Measurements from ENCODE around the gene ANKRD13B. TPM values are rescaled to one million over a fixed set of nuclear protein-coding genes. Genes with fewer than 3 reads are reported as not detected.
A peak's percentile ranks its signal among the peaks of the same experiment; 100 is the strongest.

The ANKRD13B gene
- total RNA-seq, 1 donor from 2014 or later: 27.8 TPM

DNA sequence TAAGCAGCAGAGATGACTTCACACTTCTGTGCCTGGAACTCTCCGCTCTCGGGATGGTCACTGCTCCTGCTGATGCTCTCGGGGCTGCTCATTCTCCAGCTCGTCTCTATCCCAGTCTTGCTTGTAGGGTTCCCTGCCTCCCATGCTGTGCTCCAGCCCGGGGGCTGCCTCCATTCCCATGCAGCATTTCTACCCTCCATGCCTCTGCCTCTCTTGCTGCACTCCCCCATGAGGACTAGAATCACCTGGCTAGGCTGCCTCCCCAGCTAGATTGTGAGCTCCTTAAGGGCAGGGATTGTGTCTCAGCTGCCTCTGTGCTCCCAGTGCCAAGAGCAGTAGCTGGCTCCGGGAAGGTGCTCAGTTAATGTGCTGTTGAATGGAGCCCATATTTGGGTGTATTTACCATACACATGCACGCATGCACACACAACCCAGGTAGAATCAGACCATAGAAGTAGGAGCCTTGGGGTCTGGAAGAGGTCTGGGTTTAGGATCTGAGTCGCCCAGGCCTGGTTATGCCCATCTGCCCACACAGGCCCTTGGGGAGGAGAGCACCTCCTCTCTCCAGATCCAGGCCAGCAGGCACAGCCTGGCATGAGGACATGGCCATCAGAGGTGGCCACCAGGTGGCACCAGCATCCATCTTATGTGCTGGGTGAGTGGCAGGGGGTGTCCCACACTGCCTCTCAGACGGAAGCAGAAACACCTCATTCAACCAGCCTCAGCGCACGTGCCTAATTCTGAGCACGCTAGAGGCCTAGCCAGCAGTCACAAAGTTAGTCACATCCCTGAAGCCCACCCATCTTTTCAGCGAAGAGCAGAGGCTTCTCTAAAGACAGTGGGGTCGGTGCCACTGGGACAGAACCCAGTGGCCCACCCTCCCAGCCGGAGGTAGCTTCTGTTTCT, 12.8 kb upstream of the ANKRD13B start:
- peak; percentile 45 for DNase-seq (ENCODE audit: extremely low read depth, low read depth, low spot score)

DNA sequence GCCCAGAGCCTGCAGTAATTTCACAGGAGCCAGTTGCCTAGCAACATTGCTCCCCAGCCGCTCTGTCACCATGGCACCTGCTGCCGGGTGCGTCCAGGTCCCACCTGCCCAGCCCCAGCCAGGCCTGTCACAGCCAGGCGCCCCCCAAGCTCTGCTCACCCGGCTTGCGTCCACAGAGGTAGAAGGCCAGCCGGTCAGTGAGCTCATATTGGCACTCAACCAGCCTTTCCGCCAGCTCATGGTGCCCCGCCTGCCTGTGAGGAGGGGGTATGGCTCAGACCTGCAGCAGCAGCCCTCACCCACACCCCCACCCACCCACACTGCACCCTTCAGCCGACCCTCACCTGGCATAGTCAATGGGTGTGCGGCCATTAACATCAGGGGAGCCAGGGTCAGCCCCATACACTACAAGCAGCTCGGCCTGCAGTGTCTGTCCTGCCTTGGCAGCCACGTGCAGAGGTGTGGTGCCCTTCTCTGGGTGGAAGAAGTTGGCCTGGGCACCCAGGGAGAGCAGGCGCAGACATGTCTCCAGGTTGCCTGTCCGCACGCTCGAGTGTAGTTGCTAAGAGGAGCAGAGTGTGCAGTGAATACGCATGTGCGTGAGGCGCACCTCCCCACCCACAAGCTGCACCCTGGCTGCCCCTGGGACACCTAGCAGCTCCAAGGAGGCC, 11.2 kb upstream of the ANKRD13B start:
- DNase-seq (ENCODE audit: extremely low read depth, low read depth, low spot score): no peak

GRCh38 chr17:29582254-29582765, 10.6 kb upstream of the ANKRD13B start:
- no peak for DNase-seq (ENCODE audit: extremely low read depth, low read depth, low spot score)

DNA sequence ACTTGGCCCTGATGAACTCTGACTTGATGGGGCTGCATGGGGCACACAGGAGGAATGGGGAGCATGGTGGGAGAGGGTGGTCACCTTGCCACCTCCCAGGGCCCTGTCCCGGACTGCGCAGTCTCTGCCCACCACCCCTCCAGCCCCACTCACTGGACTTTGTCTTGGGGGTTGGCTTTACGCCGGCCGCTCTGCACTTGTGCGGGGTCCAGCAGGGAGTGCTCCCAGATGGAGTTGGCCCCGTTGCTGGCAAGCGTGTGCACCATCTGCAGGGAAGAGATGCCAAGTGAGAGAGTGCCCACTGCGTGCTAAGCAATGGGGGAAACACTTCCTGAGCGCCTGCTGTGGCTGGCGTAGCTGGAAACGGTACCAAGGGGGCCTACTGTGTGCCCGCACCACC, 10.2 kb upstream of the ANKRD13B start:
- no peak for DNase-seq (ENCODE audit: extremely low read depth, low read depth, low spot score)

GRCh38 chr17:29583324-29584248, 9.3 kb upstream of the ANKRD13B start:
- no peak for DNase-seq (ENCODE audit: extremely low read depth, low read depth, low spot score)

- no peak for DNase-seq (ENCODE audit: extremely low read depth, low read depth, low spot score)
Observed at GRCh38 chr17:29584452-29585079, 8.4 kb upstream of the ANKRD13B start.

GRCh38 chr17:29585080-29585751, 7.7 kb upstream of the ANKRD13B start:
- no peak for DNase-seq (ENCODE audit: extremely low read depth, low read depth, low spot score)

DNA sequence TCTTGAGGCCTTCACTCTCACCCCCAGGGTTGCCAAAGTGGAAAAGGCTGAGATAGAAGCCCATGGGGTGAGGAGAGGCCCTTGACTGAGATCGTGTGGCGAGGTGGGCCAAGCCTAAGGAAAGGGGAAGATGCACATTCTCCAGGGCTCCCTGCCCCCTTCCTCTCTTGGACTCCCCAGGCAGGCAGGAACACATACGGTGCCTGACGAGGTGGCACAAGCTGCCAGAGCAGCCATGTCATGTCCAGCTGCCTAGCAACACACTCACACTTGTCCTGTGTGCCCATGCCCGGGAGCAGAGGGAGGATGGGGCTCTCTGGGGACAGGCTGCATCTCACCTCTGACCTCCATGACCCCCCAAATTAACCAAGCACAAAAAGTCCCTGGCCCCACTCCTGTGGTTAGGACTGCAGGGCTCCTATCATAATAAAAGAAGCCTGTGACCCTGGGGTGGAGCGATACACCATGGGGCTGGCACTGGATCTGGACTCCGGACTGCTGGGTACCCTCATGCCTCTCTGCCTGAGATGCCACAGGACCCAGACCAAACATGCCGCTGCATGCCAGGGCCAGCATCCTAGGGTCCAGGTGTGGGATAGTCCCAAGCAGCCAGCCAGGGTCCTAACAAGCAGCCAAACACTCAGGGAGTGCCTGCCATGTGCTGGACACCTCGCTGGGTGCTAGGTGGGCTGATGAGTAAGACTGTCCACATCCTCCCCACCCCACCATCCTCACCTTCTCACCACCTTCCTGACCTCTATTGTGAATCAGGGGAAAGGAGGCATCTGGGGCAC, 6.1 kb upstream of the ANKRD13B start:
- DNase-seq (ENCODE audit: extremely low read depth, low read depth, low spot score): no peak

DNA sequence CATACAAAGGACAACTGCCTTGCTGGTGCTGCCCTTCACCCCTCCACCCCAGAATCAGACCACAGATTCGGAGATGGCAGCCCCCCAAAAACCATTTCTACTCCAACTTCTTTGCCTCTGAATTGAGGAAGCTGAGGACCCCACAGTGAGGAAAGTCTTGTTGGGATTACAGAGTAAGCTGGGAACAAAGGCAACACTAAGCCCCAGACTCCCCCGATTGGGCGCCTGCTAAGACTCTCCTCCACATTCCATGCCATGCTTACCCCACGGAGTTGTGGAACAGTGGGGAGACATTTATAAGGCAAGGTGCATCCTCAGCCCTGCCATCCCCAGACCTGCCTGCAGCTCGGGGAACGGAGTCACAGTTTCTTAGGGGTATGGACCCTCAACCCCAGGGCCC, 5.3 kb upstream of the ANKRD13B start:
- no peak for DNase-seq (ENCODE audit: extremely low read depth, low read depth, low spot score)

GRCh38 chr17:29588017-29588561, 4.8 kb upstream of the ANKRD13B start:
- no peak for DNase-seq (ENCODE audit: extremely low read depth, low read depth, low spot score)

DNA sequence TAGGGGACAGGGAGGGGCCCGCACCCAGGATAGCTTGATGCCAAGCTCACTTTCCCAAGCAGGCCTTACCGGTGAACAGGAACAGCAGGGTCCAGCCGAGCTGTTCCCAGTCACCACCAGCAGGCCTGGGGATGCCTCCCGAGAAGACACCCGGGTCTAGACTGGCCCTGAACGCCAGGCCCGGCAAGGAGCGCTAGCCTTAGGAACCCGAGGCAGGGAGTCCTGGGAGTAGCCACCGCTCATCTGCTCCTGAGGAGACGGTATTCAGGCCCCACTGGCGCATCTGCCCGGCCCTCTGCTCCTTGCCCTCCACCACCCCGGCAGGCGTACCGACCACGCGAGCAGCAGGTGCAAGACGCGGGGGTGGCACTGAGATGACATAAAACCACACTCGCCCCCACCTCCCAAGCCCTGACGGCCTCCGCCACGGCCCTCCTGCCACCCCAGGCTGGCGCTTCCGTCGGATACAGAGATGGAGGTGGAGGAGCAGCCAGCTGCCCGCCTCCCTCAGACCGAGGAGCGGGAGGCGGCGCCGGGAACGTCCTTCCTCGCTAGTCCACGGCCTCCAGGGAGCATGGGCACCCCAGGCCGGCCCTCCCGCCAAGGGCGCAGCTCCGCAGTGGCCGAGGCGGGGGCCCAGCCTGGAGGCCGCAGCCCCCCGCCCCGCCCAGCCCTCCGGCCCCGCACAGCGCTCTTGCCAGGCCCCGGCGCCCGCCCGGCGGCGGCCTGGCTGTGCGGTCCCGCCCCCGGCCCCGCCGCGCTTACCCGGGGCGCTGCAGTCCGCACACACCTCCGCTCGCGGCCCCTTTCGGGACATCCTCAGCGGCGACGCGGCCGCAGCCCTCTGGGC, 4.1 kb upstream of the ANKRD13B start:
- no peak for DNase-seq (ENCODE audit: extremely low read depth, low read depth, low spot score)

GRCh38 chr17:29589524-29590410, 3.2 kb upstream of the ANKRD13B start, which contains the start of gene GIT1:
Gene GIT1 (minus strand): TSS chr17:29589648. CDS start chr17:29589378, 270 bp downstream.
- DNase-seq (ENCODE audit: extremely low read depth, low read depth, low spot score): no peak

DNA sequence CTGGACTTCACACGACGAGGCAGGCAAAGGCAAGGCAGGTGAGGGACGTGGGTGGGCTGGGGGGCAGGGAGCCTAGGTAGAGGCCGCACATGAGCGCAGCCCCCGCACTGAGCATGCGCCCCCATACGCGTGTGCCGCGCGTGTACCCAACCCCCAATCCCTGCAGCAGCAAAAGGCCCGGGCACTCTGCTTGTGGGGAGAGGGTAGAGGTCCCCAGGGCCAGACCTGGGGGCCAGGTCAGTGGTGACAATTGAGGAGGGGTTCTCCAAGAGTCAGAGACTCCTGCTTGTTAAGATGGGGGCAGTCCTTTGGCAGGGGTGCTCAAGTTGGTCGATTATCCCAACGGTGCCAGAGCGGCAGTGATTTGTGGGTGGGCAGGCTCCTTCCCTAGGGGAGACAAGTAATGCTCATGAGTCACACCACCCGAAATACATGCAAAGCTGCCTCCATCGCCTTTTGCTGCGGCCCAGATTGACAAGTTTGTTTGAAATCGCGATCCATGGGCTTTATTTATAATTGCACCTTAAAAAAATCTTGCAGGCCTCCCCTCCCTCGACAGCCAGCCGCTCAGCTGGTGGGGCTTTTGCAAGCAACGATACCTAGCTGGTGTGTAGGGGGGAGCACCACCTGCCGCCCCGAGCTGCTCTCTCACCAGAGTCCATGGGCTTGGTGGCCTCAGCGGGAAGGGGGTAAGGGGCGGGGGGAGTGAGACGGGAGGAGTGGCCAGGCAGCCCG, 2.4 kb upstream of the ANKRD13B start:
- DNase-seq (ENCODE audit: extremely low read depth, low read depth, low spot score): no peak

DNA sequence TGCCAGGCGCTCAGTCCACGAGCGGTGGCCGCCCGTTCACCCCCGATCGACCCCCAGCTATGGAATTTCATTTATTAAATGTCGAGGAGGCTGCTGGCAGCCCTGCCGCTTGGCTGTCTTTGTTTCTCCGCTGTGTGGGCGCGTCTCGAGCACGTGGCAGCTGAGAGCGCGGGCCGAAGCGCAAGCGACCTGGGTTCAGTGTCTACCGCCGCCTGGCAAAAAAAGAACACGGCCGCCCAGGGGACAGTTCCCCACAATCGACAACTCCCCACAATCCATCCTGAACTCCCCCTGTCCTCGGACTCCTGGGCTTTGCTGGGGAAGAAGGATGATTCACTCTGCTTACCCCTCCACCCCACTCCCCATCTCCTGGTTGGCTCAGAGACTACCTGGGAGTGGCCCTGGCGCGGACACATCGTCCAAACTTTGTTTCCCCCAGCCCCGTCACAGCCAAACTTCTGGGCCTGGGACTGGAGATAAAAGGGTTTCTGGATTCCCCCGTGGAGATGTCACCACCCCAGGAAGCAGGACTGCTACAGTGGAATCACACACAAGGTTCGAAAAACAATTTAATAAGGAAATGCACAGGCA, 1.7 kb upstream of the ANKRD13B start:
- no peak for DNase-seq (ENCODE audit: extremely low read depth, low read depth, low spot score)

- no peak for DNase-seq (ENCODE audit: extremely low read depth, low read depth, low spot score)
Observed at GRCh38 chr17:29591737-29592608, 959 bp upstream of the ANKRD13B start.
